GM19395 (cell line): ENCODE data around the gene EED.
A peak's percentile ranks its signal among the peaks of the same experiment; 100 is the strongest.
"Not testable (repeated sequence)": the region's sequence is repeated elsewhere in the genome, so short reads cannot be mapped to it uniquely, and the experiment has no call there.

Source experiments
- ATAC-seq: cut with Tn5 transposase; IDR thresholded peaks from one replicate; pipeline ENCODE4 v1.9.1; 2021; ENCODE audit warnings: mild to moderate bottlenecking, moderate library complexity; ENCODE audit not compliant: unreplicated experiment

EED gene

GRCh38 chr11:86218125-86219084 is 26.1 kb upstream of the EED start:
- peak; percentile 52 for ATAC-seq

GRCh38 chr11:86219311-86220193 is 25.0 kb upstream of the EED start:
- ATAC-seq = peak; percentile 78

- no peak for ATAC-seq
Measured at GRCh38 chr11:86220653-86221052, 23.9 kb upstream of the EED start.

- ATAC-seq = no peak
Measured at GRCh38 chr11:86222081-86222480, 22.5 kb upstream of the EED start.

GRCh38 chr11:86224575-86224974 is 20.0 kb upstream of the EED start:
- not testable (repeated sequence) for ATAC-seq

GRCh38 chr11:86225344-86225743 is 19.2 kb upstream of the EED start:
- not testable (repeated sequence) for ATAC-seq

GRCh38 chr11:86228269-86229038 is 16.1 kb upstream of the EED start:
- no peak for ATAC-seq

- not testable (repeated sequence) for ATAC-seq
Measured at GRCh38 chr11:86229039-86229330, 15.6 kb upstream of the EED start.

- ATAC-seq = no peak
Measured at GRCh38 chr11:86230179-86230804, 14.3 kb upstream of the EED start.

GRCh38 chr11:86230921-86231434 is 13.6 kb upstream of the EED start:
- no peak for ATAC-seq

- no peak for ATAC-seq
Measured at GRCh38 chr11:86232556-86232955, 12.0 kb upstream of the EED start.

- no peak for ATAC-seq
Measured at GRCh38 chr11:86234831-86235461, 9.6 kb upstream of the EED start.

- ATAC-seq = no peak
Measured at GRCh38 chr11:86237267-86237804, 7.2 kb upstream of the EED start.

GRCh38 chr11:86240164-86240563 is 4.4 kb upstream of the EED start:
- no peak for ATAC-seq

GRCh38 chr11:86241956-86242535 is 2.5 kb upstream of the EED start:
- no peak for ATAC-seq

- no peak for ATAC-seq
Measured at GRCh38 chr11:86243396-86243795, 1.2 kb upstream of the EED start.

- ATAC-seq = peak; percentile 73
Measured at GRCh38 chr11:86244063-86244521, 461 bp upstream of the EED start.

- ATAC-seq = peak; percentile 14
Measured at GRCh38 chr11:86245369-86246292, 1.1 kb downstream of the EED start.
